Activated CD4-positive, alpha-beta T cell treated with anti-CD3 and anti-CD28 coated beads for 4 hours (primary cell): Measurements from ENCODE around the gene JMJD4.

Source experiments
- DNase-seq, 2 donors: peaks; one replicate each; pipeline ENCODE4 v3.0.0-alpha.2; 2020

The JMJD4 gene

DNA sequence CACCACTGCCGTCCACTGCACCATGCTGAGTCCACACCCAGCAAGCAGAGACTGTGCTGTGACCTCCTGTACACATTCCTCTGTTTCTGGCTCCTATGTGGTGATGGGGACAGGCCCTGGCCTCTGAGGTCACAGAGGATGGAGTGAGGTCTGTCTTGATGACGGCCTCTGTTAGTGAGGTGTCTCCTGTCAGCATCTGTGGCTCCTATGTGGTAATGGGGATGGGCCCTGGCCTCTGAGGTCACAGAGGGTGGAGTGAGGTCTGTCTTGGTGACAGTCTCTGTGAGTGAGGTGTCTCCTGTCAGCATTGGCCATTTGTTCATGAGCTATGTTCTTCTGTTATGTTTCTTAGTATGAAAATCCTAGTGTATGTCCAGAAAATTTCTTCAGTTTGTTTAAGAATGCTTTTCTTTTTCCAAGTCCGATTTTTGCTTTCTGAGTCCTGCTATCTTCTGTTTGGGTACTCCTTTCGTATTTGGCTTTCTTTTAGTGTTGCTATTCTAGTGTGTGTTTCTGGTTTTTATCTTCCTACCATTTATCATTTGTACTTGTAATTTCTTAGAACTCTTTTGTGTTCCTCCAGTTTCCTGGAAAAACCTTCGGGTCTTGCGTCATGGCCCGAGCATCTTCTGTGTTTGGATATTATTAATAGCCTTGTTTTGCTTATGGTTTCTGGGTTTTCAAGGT lies 13.5 kb upstream of the JMJD4 start:
- no peak for DNase-seq

DNA sequence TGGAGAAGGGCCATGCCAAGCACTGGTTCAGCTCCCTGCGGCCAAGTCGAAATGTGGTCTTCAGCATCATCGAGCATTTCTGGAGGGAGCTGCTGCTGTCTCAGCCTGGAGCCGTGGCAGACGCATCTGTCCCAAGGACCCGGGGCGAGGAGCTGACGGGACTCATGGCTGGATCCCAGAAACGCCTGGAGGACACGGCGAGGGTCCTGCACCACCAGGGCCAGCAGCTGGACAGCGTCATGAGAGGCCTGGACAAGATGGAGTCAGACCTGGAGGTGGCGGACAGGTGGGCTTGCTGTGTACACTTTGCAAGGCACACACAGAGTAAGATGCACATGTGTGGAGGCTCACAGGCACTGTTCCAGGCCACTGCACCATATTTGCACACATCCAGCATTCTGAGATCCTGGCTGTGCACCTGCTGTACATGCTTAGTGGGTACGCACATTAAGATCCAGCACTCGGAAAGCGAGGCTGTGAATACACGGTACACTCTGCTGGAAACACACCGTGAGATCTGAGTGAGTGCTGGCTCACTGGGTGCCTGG lies 12.9 kb upstream of the JMJD4 start:
- no peak for DNase-seq

DNA sequence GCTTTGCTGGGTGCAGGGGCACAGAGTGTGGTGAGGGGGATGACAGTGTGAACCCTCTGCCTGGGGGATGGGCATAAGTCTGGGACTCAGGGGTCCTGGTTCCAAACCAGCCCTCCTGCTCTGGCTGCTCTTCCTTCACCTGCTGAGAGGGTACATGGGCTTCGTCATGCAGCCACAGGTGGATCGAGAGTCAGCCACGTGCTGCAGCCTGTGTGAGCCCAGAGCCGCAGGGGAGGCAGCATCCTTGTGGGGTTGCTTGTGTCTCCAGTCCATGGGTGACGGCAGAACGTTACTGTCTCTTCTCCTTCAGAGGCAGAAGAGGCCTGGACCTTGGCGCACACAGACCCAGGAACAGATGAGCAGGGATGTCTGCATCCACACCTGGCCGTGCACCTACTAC lies 12.3 kb upstream of the JMJD4 start:
- no peak for DNase-seq

DNA sequence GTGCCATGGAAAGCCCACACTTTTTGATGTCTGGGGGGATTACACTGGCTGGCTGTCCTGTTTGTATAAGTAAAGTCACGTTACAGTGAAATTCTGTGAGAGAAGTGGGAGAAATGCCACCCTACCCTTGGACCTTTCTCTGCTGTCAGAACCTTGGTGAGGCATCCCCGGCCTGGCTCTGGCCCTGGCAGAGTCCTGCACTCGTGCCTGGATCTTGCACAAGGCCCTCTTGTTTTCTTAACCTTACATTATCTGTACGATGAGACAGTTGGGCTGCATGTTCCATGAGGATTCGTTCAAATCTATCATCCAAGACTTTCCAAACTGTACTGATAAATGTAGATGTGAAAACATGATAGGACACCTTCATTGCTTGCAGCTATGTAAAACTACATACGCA lies 11.6 kb upstream of the JMJD4 start:
- DNase-seq: no peak

DNA sequence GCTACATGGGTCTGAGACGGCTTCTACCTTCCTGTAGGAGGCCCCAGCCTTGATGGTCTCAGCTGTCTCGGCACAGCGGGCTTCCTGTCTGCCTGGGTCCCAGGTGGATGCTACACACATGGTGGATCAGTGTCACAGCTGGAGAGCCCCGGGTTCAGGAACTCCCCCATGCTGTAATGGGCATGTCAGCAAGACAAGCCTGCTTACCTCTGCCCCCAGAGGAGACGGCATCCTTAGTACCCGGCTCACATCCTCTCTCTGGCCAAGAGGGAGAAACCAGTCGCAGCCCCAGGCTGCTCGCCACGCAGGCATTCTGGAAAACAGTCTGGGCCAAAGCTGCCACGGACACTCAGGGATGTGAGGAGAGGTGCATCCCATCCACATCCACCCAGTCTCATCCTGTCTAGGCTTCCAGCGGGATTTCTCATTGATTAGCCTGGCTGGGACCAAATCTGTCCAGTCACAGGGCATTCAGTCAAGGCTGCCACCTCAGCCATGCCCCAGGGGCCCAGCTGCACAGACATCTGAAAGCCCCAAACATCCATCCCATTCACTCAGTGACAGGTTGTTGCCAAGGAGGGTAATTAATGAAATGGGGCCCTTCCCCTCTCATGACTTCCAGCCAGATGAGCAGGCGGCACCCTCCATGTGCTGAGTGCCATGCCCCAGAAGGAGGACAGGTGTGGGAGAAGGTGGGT lies 10.6 kb upstream of the JMJD4 start:
- no peak for DNase-seq

DNA sequence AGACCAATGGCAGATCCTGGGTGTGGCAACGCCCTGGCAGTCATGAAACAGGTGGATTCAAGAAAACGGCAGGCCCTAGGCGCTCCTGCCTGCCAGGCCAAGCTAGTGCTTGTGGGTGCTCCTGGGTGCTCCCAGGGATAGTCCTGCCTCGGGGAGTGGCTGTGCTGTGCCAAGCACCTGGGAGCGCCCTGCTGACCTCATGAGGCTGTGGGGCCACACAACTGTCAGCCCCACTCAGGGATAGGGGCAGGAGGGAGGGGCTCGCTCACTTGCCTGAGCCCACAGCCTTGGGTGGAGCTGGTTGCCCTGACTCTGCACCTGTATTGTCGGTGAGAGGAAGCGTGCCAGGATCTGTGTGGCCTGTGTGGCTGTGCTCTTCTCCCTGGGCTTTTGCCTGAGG lies 9.6 kb upstream of the JMJD4 start:
- DNase-seq: no peak

DNA sequence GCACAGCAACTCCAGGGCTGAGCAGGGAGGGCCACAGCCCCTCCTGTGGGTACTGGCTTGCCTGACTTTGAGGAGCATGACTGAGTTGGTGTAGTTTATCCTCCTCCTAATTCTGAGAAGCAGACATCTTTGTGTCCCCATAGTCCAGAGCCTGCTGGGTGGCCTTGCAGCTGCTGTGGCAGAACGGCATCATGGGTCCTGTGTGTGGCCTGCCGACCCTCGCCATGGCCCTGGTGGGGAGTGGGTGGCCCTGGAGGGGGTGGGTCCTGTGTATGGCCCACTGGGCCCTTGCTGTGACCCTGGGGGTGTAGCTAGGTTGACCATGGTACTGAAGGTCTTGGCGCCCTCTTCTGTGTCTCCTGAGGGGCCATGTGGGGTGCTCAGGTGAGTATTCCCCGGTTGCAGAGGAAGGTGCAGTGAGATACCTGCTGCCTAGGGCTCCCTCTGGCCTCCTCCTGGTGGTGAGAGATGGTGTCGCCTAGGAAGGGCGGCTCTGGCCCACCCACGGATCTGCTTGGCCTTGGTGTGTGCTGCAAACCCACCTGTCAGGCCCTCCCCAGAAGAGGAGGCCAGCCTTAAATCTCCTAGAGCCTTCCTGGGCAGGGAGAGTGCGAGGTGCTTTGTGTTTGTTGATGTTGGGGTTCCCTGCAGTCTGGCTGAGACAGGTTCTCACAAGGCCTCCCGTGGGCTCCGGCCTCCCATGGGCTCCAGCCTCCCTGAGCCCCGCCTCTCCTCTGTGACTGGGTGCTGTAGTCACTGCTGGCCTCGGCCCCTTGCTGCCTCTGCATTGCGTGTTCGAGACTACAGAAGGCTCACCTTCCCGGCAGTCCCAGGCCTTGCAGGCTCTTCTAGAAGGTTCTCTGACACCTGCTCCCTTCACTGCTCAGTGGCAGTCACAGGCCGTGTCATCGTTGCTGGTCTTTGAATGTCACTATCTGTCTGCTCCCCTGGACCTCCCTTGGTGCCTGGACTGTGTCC lies 7.9 kb upstream of the JMJD4 start:
- no peak for DNase-seq

DNA sequence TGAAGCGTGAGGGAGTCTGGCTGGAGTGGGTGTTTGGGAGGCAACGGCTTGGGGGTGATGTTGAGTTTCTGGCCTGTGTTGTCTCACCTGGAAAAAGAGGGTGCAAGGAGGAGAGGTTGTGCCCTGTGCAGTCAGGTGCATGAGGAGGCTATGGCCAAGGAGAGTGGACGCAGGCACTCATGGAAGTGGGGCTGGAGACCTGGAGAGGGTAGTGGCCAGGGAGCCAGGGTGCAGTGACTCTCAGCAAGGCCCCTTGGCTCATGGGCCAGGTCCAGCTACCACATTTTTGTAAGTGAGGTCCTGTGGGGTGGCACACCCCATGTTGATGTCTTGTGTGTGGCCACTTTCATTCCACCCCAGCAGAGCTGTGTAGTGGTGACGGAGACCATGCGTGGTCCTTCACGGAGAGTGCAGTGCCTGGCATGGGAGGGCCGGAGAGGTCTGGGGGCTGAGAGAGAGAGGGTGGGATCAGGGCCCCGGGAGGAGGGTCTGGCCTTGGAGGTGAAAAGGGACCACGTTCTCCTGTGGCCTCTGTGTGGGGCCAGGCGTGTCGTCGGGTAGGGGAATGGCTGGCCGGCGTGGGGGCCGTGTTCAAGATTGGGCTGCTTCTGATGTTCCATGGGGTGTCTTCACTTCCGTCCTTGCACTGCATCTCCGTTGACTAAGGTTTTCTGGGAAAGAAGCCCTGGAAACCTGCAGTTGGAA lies 6.2 kb upstream of the JMJD4 start:
- no peak for DNase-seq

DNA sequence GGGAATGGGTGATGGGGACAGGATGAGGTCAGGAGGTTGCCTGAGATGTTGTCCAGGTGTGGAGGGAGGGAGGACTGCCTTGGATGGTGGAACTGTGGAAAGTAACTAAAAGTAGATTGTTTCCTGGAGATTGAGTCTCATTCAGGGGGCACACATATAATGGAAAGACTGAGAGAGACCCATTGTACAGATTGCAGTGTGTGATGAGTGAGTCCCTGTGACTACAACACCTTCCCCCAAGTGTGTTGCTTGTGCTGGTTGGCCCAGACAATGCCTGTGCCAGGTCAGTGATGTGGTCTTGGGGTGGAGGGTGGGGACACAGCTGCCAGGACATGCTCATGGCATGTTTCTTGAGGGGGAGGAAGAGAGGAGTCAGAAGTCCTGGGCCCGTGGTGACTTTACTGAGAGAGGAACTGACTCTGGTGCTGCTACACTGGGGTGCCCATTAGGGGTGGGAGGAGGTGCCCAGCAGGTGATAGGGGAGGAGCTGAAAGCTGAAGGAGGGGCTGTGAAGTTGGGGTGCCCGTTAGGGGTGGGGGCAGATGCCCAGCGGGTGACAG lies 5.4 kb upstream of the JMJD4 start:
- DNase-seq: no peak

DNA sequence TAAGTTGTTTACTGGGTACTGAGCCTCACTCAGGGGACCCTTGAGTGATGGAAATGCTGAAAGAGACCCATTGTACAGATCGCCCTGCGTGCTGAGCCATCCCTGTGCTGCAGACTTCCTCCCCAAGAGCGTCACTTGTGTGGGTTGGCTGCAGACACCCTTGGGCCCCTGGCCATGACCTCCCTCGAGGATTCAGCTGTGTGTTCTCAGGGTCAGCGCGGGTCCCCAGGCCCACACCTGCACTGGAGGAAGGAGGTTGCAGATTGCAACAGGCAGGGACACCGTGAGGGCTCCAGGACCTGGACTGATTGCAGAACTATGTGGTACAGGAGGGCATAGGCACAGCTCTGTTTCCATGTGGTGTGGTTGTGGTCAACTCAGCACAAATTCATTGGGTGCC lies 4.5 kb upstream of the JMJD4 start:
- DNase-seq: no peak

DNA sequence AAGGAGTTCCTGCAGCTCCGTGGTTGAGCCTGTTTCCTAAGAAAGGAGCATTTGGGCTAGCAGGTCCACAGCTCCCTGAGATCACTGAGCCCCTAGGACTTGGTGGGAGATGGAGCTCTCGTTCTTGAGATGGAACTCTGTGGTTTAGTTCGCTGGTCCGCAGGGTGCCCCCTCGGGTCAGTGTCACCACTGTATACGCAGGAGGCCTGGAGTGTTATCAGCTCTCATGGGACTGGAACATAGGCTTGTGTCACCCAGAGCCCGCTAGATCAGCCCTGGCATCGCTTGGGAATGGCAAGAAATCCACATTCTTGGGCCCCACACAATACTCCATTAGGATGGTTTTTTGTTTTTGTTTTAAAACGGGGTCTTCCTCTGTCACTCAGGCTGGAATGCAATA lies 3.7 kb upstream of the JMJD4 start:
- no peak for DNase-seq

DNA sequence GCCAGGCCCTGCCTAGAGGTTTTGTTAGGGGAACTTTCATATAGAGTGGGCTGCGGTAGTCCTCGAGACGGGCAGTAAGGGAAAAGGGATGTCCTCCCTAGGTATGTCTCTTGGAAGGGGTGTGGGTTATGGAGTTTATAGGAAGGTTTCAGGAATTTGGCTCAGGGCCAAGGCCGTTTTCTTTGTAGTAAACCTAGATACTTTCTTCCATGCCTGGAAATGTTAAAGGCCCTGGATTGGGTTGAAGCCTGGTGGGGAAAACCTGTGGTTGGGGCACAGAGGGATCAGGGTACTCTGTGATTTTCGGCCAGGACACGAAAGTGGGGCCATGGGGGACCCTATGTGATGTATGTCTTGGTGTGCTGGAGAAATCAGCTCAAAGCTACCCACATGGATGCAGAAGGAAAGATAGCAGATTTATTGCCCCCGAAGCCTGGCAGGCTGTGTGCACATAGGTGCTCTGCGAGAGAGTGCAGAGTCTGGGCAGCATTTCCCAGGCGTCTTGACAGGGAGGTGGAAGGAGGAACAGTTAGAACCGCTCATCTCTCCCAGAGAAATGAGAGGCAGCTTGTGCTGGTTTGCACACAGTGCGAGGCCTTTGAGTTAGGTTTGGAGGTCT lies 1.8 kb upstream of the JMJD4 start:
- DNase-seq: no peak

DNA sequence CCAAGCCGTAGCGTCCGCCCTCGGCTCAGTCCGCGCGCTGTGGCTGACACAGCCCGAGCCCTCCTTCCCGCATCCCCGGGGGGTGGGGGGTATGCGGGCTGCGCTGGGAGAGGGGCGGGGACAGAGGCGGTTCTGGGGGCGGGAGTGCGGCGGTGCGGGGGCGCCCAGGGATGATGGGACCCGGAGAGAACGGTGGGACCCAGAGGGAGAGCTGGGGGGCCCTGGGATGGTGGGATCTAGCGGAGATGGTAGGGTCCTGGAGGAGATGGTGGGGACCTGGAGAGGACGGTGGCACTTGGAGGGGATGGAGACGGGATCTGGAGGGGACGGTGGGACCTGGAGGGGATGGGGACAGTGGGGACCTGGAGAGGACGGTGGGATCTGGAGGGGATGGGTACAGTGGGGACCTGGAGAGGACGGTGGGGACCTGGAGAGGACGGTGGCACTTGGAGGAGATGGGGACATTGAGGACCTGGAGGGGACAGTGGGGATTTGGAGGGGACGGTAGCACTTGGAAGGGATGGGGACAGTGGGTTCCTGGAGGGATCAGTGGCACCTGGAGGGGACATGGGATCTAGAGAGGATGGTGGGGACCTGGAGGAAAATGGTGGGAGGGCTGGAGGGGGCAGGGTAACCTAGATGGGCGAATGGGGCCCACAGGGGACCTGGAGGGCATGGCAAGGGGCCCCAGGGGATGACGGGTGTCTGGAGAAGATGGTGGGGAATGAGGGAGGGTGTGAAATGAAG lies 610 bp upstream of the JMJD4 start:
- DNase-seq: no peak

DNA sequence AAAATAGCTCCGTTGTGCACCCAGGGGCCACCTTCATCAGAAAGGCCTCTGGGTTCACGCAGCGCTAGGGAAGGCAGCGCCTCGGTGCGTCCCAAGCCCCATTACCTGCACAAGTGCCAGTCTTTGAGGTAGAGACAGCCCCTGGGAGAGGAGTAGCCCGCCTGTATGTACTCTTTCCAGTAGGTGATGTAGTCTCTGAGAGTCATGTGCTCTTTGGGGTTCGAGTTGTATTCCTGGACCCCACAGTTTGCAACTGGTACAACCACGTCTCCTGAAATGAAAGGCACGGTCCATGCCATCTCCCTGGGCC lies 601 bp downstream of the JMJD4 start:
- no peak for DNase-seq

DNA sequence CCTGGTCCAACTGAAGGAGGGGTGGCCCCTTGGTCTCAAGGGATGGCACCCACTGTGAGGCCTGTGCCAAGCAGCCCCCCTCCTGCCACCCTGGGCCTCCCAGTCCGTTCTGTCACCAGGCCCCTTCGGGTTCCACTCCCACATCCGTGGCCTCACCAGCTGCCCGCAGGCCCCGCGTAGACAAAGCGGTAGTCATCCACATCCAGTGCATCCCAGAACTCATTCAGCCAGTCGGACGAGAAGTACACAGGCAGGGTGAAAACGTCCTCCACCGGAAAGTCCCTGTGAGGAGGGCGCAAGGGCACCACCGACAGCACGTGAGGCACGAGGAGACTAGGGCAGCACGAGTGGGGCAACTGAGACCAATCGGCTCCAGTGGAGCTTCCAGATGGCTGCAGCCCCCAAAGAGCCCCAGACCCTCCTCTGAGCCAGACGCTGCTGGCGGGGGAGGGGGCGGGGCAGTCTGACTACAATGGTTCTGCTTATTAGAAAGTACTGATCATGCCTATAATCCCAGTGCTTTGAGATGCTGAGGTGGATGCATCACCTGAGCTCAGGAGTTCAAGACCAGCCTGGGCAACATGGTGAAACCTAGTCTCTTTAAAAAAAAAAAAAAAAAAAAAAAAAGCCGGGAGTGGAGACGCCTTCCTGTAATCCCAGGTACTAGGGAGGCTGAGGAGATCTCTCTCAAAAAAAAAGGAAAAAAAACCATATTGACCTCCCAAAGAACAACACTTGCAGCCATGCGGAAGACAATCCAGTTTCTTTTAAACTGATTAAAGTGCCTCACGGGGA lies 1.2 kb downstream of the JMJD4 start:
- DNase-seq: no peak

DNA sequence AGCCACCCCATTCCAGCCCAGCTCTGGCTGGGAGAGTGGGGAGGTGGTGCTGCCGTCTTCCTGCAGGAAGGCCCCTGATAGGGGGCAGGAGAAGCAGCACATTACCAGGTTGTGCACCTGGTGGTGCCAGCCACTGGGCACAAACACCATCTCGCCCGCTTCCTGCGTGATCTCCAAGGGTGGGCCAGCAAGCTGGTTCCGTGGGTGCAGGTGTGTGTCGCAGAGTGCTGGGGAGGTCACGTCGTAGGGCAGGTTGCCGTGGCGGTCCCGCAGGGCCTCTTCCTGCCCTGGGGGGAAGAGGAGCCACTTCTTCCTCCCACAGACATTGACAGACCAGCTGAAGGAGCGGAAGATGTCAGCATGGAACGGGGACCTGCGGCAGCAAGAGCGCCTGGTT lies 1.8 kb downstream of the JMJD4 start:
- DNase-seq: no peak

DNA sequence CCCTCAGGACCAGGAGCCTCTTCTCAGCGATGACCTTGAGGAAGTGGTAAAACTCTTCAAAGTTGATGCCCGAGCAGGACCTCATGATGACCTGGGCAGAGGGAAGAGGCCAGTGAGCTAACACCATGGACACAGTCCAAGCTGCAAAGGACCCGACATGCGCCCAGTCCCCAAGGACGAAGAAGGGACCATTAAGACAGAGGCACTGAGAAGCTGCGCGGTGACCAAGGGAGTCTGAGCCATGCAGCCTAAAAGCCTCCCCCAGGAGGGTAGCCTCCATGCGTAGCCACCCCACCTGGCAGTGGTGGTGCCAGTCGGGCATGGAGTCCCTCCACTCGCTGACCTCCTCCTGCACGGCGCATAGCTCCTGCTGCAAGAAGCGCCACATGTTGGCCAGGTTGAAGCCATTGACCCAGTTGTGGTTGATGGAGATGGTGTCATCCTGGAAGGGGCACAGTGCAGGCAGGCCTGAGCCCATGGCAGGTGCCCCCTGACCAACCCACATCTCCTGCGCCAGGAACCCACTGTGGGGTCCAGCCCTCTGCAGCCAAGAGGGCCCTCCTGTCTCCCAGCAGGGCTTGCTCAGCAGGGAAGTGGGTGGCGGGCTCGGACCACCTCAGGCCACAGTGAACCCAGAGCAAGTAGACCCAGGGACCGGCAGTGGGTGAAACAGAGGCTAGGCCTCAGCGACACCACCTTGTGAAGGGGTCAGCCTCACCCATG lies 2.4 kb downstream of the JMJD4 start:
- DNase-seq: no peak

DNA sequence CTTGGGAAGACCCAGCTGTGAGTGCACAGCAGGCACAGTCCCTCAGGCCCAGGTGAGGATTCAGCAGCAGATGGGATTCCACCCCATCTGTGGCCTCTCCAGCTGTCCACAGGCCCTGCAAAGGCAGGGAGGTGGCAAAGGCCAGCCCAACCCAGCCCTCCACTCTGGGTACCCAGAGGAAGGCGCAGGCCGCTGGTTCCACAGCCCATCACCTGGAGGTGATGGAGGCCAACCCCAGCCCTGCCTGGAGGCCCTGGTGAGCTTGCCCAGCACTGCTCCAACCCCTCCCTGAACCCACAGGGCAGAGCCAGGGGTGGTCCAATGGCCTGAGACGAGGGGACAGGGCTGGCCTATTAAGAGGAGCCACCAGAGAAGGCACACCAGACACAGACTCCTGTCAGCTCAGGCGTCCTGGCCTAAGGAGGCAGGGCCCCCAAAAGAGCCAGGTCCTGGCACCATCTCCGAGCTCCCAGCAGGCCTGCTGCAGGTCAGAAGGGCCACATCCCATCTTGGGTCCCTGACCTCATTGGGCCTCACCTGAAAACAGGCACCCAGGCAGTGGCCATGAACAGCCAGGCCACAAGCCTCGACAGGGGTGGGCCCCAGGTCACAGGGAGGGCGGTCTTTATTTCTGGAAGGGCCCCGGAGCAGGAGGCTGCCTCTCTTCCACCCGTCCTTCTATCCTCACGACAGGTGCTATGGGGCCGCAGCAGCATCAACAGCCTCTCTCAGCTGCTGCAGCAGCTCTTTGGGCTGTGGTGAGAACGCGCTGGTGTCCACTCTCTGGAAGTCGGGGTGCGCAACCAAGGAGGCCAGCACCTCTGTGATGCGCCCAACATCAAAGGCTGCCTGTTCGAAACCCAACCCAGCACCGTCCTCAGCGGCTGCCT lies 3.2 kb downstream of the JMJD4 start:
- DNase-seq: no peak

DNA sequence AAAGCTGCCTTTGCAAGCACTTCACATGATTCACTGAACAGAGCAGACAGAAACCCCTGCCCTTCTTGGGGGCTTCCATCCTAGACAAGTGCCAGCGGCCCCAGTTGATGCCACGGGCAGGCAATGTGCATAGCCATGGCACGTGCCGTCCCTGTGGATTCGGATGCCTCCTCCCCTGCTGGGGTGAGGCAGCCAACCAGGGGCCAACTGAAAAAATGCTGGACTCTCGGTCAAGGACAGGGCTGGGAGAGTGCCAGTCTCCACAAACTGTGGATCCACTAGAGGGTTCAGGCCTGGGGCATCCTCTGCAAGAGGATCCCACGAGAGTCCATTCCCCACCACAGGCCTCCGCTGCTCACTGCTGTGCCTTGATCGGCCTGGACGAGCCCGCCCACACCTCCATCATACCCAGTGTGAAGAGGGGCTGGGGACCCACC lies 3.8 kb downstream of the JMJD4 start:
- DNase-seq: no peak
